Neural progenitor cell (in vitro differentiated cells): ENCODE measurements around the gene GDI2. TPM values are rescaled to one million over a fixed set of nuclear protein-coding genes. Genes with fewer than 3 reads are reported as not detected.

Source experiments
- DNase-seq: peaks from one replicate; pipeline ENCODE4 v3.0.0-alpha.2; 2016; ENCODE audit warnings: low spot score
- H2AFZ ChIP-seq: fragments of 200-600 bp; sonication (generic); replicated peaks from 2 replicates; pipeline ENCODE4 v1.6.1; 2016; ENCODE audit warnings: antibody characterized with exemption
- H3F3A ChIP-seq: fragments of 200-600 bp; sonication (generic); 2 replicates; pipeline ENCODE4 v1.6.1; 2016; ENCODE audit warnings: antibody characterized with exemption, low read depth
- H3K27ac ChIP-seq: fragments of 200-600 bp; sonication (generic); 2 replicates; pipeline ENCODE4 v1.5.1; 2016; ENCODE audit warnings: mild to moderate bottlenecking
- H3K27me3 ChIP-seq: fragments of 200-600 bp; sonication (generic); 2 replicates; pipeline ENCODE4 v1.6.1; 2016; ENCODE audit warnings: mild to moderate bottlenecking, moderate library complexity
- H3K36me3 ChIP-seq: fragments of 200-600 bp; sonication (generic); 2 replicates; pipeline ENCODE4 v1.5.1; 2016
- H3K4me1 ChIP-seq: fragments of 200-600 bp; sonication (generic); 2 replicates; pipeline ENCODE4 v1.6.1; 2016; ENCODE audit warnings: mixed run types
- H3K4me2 ChIP-seq: fragments of 200-600 bp; sonication (generic); 2 replicates; pipeline ENCODE4 v1.6.1; 2016
- H3K4me3 ChIP-seq: fragments of 200-600 bp; sonication (generic); 2 replicates; pipeline ENCODE4 v1.5.1; 2016
- H3K79me2 ChIP-seq: fragments of 200-600 bp; sonication (generic); 2 replicates; pipeline ENCODE4 v1.6.1; 2016; ENCODE audit warnings: low read depth
- H3K9ac ChIP-seq: fragments of 200-600 bp; sonication (generic); 2 replicates; pipeline ENCODE4 v1.6.1; 2016
- H3K9me3 ChIP-seq: fragments of 200-600 bp; sonication (generic); 2 replicates; pipeline ENCODE4 v1.5.1; 2016; ENCODE audit warnings: low read depth
- H4K20me1 ChIP-seq: fragments of 200-600 bp; sonication (generic); 2 replicates; pipeline ENCODE4 v1.6.1; 2016; ENCODE audit warnings: low read depth
- H3K27ac Mint-ChIP-seq: 3 replicates; pipeline ENCODE4 v1.8.0; 2021; ENCODE audit warnings: mixed read lengths
- H3K27me3 Mint-ChIP-seq: 2 replicates; pipeline ENCODE4 v1.8.0; 2022; ENCODE audit warnings: low read depth, mild to moderate bottlenecking, inconsistent platforms, moderate library complexity, mixed read lengths; ENCODE audit not compliant: insufficient read depth
- H3K36me3 Mint-ChIP-seq: 3 replicates; pipeline ENCODE4 v1.8.0; 2021; ENCODE audit warnings: mixed read lengths
- H3K4me1 Mint-ChIP-seq: 3 replicates; pipeline ENCODE4 v1.8.0; 2021; ENCODE audit warnings: mixed read lengths
- H3K4me3 Mint-ChIP-seq: 3 replicates; pipeline ENCODE4 v1.8.0; 2021; ENCODE audit warnings: mild to moderate bottlenecking, moderate library complexity, mixed read lengths
- H3K9me3 Mint-ChIP-seq: 3 replicates; pipeline ENCODE4 v1.8.0; 2020; ENCODE audit warnings: mixed read lengths
- EZH2 ChIP-seq: fragments of 200-600 bp; sonication (generic); IDR thresholded peaks from 2 replicates; pipeline ENCODE4 v1.6.1; 2017; ENCODE audit warnings: antibody characterized with exemption, mild to moderate bottlenecking, moderate library complexity
- EZH2phosphoT487 ChIP-seq: fragments of 200-600 bp; sonication (generic); IDR thresholded peaks from 2 replicates; pipeline ENCODE4 v1.6.1; 2017; ENCODE audit warnings: antibody characterized with exemption
- total RNA-seq: library from RNA; depleted of rRNA; stranded (reverse); fragments of >200 nt; gene quantifications from 2 replicates; pipeline ENCODE4 v1.2.3, GENCODE V29; 2015; ENCODE audit warnings: low replicate concordance
- TF ChIP-seq, protein P1 (sequence below): fragments of 200-600 bp; sonication (generic); IDR thresholded peaks from 2 replicates; pipeline ENCODE4 v1.5.1; 2017; ENCODE audit warnings: antibody characterized with exemption, mild to moderate bottlenecking

The GDI2 gene
- total RNA-seq, 1 donor from 2014 or later: 592 TPM

GRCh38 chr10:5832946-5833345, 19.7 kb upstream of the GDI2 start:
- H3K9me3 Mint-ChIP-seq: no peaks in the 10 kb centered on the region
- H3K4me3 Mint-ChIP-seq: no peak overlapping the region
- no peaks in the 10 kb centered on the region for H3K36me3 ChIP-seq
- TF ChIP-seq EZH2phosphoT487 (no peak), EZH2 (no peak)
- TF ChIP-seq, protein P1, sequence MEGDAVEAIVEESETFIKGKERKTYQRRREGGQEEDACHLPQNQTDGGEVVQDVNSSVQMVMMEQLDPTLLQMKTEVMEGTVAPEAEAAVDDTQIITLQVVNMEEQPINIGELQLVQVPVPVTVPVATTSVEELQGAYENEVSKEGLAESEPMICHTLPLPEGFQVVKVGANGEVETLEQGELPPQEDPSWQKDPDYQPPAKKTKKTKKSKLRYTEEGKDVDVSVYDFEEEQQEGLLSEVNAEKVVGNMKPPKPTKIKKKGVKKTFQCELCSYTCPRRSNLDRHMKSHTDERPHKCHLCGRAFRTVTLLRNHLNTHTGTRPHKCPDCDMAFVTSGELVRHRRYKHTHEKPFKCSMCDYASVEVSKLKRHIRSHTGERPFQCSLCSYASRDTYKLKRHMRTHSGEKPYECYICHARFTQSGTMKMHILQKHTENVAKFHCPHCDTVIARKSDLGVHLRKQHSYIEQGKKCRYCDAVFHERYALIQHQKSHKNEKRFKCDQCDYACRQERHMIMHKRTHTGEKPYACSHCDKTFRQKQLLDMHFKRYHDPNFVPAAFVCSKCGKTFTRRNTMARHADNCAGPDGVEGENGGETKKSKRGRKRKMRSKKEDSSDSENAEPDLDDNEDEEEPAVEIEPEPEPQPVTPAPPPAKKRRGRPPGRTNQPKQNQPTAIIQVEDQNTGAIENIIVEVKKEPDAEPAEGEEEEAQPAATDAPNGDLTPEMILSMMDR: no peak
- no peak for DNase-seq
- H3K27ac Mint-ChIP-seq: no peak overlapping the region
- no peak overlapping the region for H3K4me3 ChIP-seq
- H3K4me1 Mint-ChIP-seq: peaks cover 3% of the 10 kb centered on the region
- H3K4me1 ChIP-seq: no peaks in the 10 kb centered on the region
- H3K27me3 Mint-ChIP-seq: peaks cover 4% of the 10 kb centered on the region
- H3K9ac ChIP-seq: no peak overlapping the region
- no peak overlapping the region for H3K4me2 ChIP-seq
- H3K36me3 Mint-ChIP-seq: no peaks in the 10 kb centered on the region
- H3K27me3 ChIP-seq: no peaks in the 10 kb centered on the region
- H3K9me3 ChIP-seq: no peaks in the 10 kb centered on the region
- no peaks in the 10 kb centered on the region for H3K79me2 ChIP-seq
- H3F3A ChIP-seq: no peaks in the 10 kb centered on the region
- H3K27ac ChIP-seq: no peak overlapping the region
- H2AFZ ChIP-seq: no peak overlapping the region
- H4K20me1 ChIP-seq: no peaks in the 10 kb centered on the region

DNA sequence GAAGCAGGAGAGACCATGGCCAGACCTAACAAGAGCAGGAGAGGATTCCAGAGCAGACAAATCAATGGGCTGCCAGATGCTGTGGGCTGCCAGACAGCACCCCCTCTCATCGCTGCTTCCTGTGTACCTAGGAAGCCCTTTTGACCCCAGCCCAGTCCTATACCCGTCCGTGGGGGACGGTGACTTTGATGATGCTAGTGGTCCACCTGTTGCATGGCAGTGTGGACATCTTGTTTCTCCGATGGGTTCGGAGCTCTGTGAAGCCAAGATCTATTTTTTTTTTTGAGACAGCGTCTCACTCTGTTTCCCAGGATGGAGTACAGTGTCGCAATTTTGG, 18.2 kb upstream of the GDI2 start:
- Histone ChIP-seq H3F3A (no peaks in the 10 kb centered on the region), H3K9ac (no peak overlapping the region), H3K27ac (no peak overlapping the region), H4K20me1 (no peaks in the 10 kb centered on the region), H3K4me1 (no peaks in the 10 kb centered on the region), H3K36me3 (no peaks in the 10 kb centered on the region), H3K4me3 (no peak overlapping the region), H3K4me2 (no peak overlapping the region), H2AFZ (no peak overlapping the region), H3K79me2 (no peaks in the 10 kb centered on the region), H3K27me3 (no peaks in the 10 kb centered on the region), H3K9me3 (no peaks in the 10 kb centered on the region)
- Mint-ChIP-seq H3K4me3 (no peak overlapping the region), H3K27me3 (peaks cover 4% of the 10 kb centered on the region), H3K4me1 (peaks cover 3% of the 10 kb centered on the region), H3K36me3 (no peaks in the 10 kb centered on the region), H3K9me3 (no peaks in the 10 kb centered on the region), H3K27ac (no peak overlapping the region)
- no peak for TF ChIP-seq EZH2phosphoT487
- DNase-seq: no peak

DNA sequence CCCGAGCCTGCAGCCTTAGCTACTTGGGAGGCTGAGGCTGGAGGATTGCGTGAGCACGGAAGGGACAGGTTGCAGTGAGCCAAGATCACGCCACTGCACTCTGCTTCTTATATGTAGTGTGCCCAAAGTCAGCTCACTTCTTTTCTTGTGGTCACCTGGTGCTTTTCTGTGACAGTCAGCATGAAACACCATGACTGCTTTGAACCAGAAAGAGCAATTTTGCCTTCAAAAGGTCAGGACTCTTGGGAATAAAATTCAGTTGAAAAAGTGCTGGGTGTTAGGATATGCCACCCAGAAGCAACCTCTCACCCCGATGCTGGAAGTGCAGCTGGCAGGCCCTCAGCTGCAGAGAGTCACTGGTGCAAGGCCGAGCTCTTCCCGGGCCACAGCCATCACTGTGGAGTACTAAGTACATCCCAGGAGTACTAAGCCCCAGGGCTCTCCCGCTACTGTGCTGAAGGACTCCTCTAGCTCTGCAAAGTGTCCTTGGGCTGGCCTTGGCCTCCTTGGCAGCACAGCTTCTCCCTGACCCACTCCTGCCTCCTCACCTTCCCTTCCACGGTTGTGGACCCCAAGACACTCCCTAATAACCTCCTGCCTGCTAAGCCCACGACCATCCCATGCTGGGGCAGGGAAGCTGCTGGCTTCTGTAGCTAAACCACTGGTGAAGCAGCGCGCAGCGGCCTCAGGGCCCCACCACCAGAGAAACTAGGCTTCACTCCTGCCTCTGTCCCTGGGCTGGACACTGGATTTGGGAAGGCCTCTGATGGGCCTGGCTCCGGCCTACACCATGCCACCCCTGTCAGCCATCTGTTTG, 17.6 kb upstream of the GDI2 start:
- no peaks in the 10 kb centered on the region for H3K36me3 ChIP-seq
- H2AFZ ChIP-seq: no peak overlapping the region
- H3K27ac ChIP-seq: no peak overlapping the region
- Mint-ChIP-seq H3K4me1 (peaks cover 3% of the 10 kb centered on the region), H3K9me3 (no peaks in the 10 kb centered on the region), H3K27me3 (peaks cover 4% of the 10 kb centered on the region), H3K4me3 (no peak overlapping the region), H3K36me3 (no peaks in the 10 kb centered on the region), H3K27ac (no peak overlapping the region)
- no peak overlapping the region for H3K4me2 ChIP-seq
- no peak for TF ChIP-seq EZH2phosphoT487
- TF ChIP-seq, protein P1: no peak
- no peak for TF ChIP-seq EZH2
- no peaks in the 10 kb centered on the region for H3F3A ChIP-seq
- no peaks in the 10 kb centered on the region for H3K9me3 ChIP-seq
- DNase-seq: no peak
- no peak overlapping the region for H3K9ac ChIP-seq
- H3K27me3 ChIP-seq: no peaks in the 10 kb centered on the region
- H4K20me1 ChIP-seq: no peaks in the 10 kb centered on the region
- no peaks in the 10 kb centered on the region for H3K4me1 ChIP-seq
- no peak overlapping the region for H3K4me3 ChIP-seq
- no peaks in the 10 kb centered on the region for H3K79me2 ChIP-seq

DNA sequence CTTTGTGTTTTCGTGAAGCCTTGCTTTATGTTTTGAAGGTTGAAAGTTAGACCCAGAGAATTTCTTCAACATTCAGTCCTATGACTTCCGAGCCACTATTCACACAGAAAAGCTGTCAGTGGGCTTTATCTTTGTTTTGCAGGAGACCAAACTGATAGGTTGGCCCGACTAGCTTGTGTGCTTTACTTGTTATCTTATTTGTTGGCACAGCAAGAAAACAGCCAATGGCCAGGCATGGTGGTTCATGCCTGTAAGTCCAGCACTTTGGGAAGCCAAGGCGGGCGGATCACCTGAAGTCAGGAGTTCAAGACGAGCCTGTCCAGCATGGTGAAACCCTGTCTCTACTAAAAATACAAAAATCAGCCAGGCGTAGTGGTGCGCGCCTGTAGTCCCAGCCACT, 16.0 kb upstream of the GDI2 start:
- no peak overlapping the region for H2AFZ ChIP-seq
- no peak overlapping the region for H3K9ac ChIP-seq
- no peaks in the 10 kb centered on the region for H3K36me3 ChIP-seq
- no peaks in the 10 kb centered on the region for H3K79me2 ChIP-seq
- Mint-ChIP-seq H3K27me3 (peaks cover 6% of the 10 kb centered on the region), H3K27ac (no peak overlapping the region), H3K9me3 (no peaks in the 10 kb centered on the region), H3K36me3 (no peaks in the 10 kb centered on the region), H3K4me1 (peaks cover 3% of the 10 kb centered on the region), H3K4me3 (no peak overlapping the region)
- H3K27ac ChIP-seq: no peak overlapping the region
- no peaks in the 10 kb centered on the region for H3K9me3 ChIP-seq
- H3K4me2 ChIP-seq: no peak overlapping the region
- H4K20me1 ChIP-seq: no peaks in the 10 kb centered on the region
- no peaks in the 10 kb centered on the region for H3F3A ChIP-seq
- TF ChIP-seq, protein P1: no peak
- TF ChIP-seq EZH2 (no peak), EZH2phosphoT487 (no peak)
- H3K27me3 ChIP-seq: no peaks in the 10 kb centered on the region
- no peaks in the 10 kb centered on the region for H3K4me1 ChIP-seq
- no peak overlapping the region for H3K4me3 ChIP-seq
- no peak for DNase-seq
